SK-N-MC (cell line): ENCODE results near the gene ZNF575.

Experiments
- EZH2 ChIP-seq: fragments of 200-600 bp; sonication (generic); IDR thresholded peaks from one replicate; pipeline ENCODE4 v1.6.1; 2017; ENCODE audit warnings: antibody characterized with exemption
- POLR2AphosphoS5 ChIP-seq: IDR thresholded peaks from 2 replicates; pipeline ENCODE4 v1.6.1; 2012; ENCODE audit warnings: mild to moderate bottlenecking, low read depth, low read length, borderline replicate concordance

GRCh38 chr19:43519436-43520088, 13.4 kb upstream of the ZNF575 start:
- TF ChIP-seq POLR2AphosphoS5: no peak
- no peak for TF ChIP-seq EZH2
